Fibroblast of the aortic adventitia (primary cell): ENCODE measurements around the gene RBMS3. TPM values are rescaled to one million over a fixed set of nuclear protein-coding genes. Genes with fewer than 3 reads are reported as not detected.
"Not testable (repeated sequence)": the region's sequence is repeated elsewhere in the genome, so short reads cannot be mapped to it uniquely, and the experiment has no call there.

ENCODE experiments used
- DNase-seq: peaks from one replicate; pipeline ENCODE4 v3.0.0-alpha.2; 2010; ENCODE audit warnings: low read depth
- H3K4me3 ChIP-seq: 2 replicates; pipeline ENCODE4 v1.5.1; 2011; ENCODE audit warnings: low read depth, mild to moderate bottlenecking, control low read depth, low read length, moderate library complexity
- CTCF ChIP-seq: IDR thresholded peaks from 2 replicates; pipeline ENCODE4 v1.5.1; 2011; ENCODE audit warnings: mild to moderate bottlenecking, low read length, control low read depth, inconsistent platforms; ENCODE audit not compliant: insufficient read depth
- total RNA-seq: library from RNA; depleted of rRNA; stranded (reverse); fragments of >200 nt; gene quantifications from 2 replicates; pipeline ENCODE4 v1.2.3, GENCODE V29; 2012; ENCODE audit warnings: low replicate concordance

Gene RBMS3
- total RNA-seq, 1 donor, result 84.1 TPM

- peak; percentile 31 for TF ChIP-seq CTCF
- DNase-seq, result peak; percentile 84
- H3K4me3 ChIP-seq, result no peak overlapping the region
Measured at GRCh38 chr3:29346828-29347227, 66.0 kb downstream of the RBMS3 start.

GRCh38 chr3:29347412-29347811 is 66.5 kb downstream of the RBMS3 start:
- peak; percentile 62 for DNase-seq
- H3K4me3 ChIP-seq, result no peak overlapping the region
- TF ChIP-seq CTCF, result no peak

- H3K4me3 ChIP-seq, result no peak overlapping the region
- no peak for DNase-seq
- no peak for TF ChIP-seq CTCF
Measured at GRCh38 chr3:29348316-29348715, 67.4 kb downstream of the RBMS3 start.

- TF ChIP-seq CTCF, result no peak
- H3K4me3 ChIP-seq, result no peak overlapping the region
- no peak for DNase-seq
Measured at GRCh38 chr3:29349049-29349448, 68.2 kb downstream of the RBMS3 start.

GRCh38 chr3:29353807-29354206 is 72.9 kb downstream of the RBMS3 start:
- no peak for DNase-seq
- H3K4me3 ChIP-seq, result no peak overlapping the region
- no peak for TF ChIP-seq CTCF

- no peak for DNase-seq
- TF ChIP-seq CTCF, result no peak
- H3K4me3 ChIP-seq, result no peak overlapping the region
Measured at GRCh38 chr3:29354894-29355293, 74.0 kb downstream of the RBMS3 start.

- H3K4me3 ChIP-seq, result no peak overlapping the region
- DNase-seq, result no peak
- TF ChIP-seq CTCF, result no peak
Measured at GRCh38 chr3:29356062-29356461, 75.2 kb downstream of the RBMS3 start.

GRCh38 chr3:29360289-29360688 is 79.4 kb downstream of the RBMS3 start:
- DNase-seq, H3K4me3 ChIP-seq: not testable (repeated sequence)
